Spinal cord (tissue), 10 donors: ENCODE results near the gene PHB1. TPM values are rescaled to one million over a fixed set of nuclear protein-coding genes. Genes with fewer than 3 reads are reported as not detected.

Experiments
- DNase-seq, 6 donors: peaks; one replicate each; pipeline versions ENCODE4 v3.0.0 to v3.0.0-alpha.2; 2013 to 2015; ENCODE audit warnings: low spot score in 6 of 6, low read depth in 4 of 6
- H3K27ac ChIP-seq: one replicate; pipeline ENCODE4 v1.5.1; 2013; ENCODE audit warnings: low read depth, low read length, control low read depth
- H3K27me3 ChIP-seq: one replicate; pipeline ENCODE4 v1.6.1; 2013; ENCODE audit warnings: low read length; ENCODE audit not compliant: control insufficient read depth, insufficient read depth
- H3K36me3 ChIP-seq: one replicate; pipeline ENCODE4 v1.6.1; 2013; ENCODE audit warnings: low read length; ENCODE audit not compliant: control insufficient read depth, insufficient read depth
- H3K4me1 ChIP-seq: one replicate; pipeline ENCODE4 v1.6.1; 2013; ENCODE audit warnings: low read length; ENCODE audit not compliant: control insufficient read depth, insufficient read depth
- H3K4me3 ChIP-seq: one replicate; pipeline ENCODE4 v1.5.1; 2013; ENCODE audit warnings: low read depth, low read length, control low read depth
- H3K9me3 ChIP-seq: one replicate; pipeline ENCODE4 v1.6.1; 2013; ENCODE audit warnings: low read length; ENCODE audit not compliant: control insufficient read depth, insufficient read depth
- whole genome bisulfite sequencing: methylation state at CpG from one replicate; pipeline ENCODE4 v1.1.5; 2013; ENCODE audit warnings: missing lambda C conversion rate; ENCODE audit not compliant: insufficient coverage; 5-methylcytosine and 5-hydroxymethylcytosine counted together
- polyA plus RNA-seq, 2 donors: library from polyadenylated mRNA; unstranded; fragments of 120-200 nt; gene quantifications; one replicate each; pipeline ENCODE4 v1.2.1, GENCODE V29; 2013; ENCODE audit not compliant: insufficient read length in 2 of 2
- small RNA-seq: library from RNA; depleted of rRNA; stranded (forward); fragments of <200 nt; gene quantifications from one replicate; pipeline ENCODE3, GENCODE V24; 2014; ENCODE audit warnings: low replicate concordance
- total RNA-seq, 2 donors: library from RNA; depleted of rRNA in 1 of 2; stranded (reverse); fragments of 120-200 nt in 1 of 2; fragments of >200 nt in 1 of 2; gene quantifications; one replicate each; pipeline versions ENCODE4 v1.2.3 to v1.2.4, GENCODE V29; 2013 to 2014
- donor health status: healthy.

The PHB1 gene
- total and polyA plus RNA-seq, 4 donors: 59.1 to 152 (median 134) TPM

- Histone ChIP-seq H3K4me3 (peak overlapping the region; percentile 85), H3K27me3 (no peaks in the 10 kb centered on the region), H3K27ac (peak overlapping the region; percentile 80), H3K9me3 (no peaks in the 10 kb centered on the region), H3K36me3 (no peaks in the 10 kb centered on the region), H3K4me1 (peaks cover 14% of the 10 kb centered on the region)
- DNase-seq: peak in 5 of 6 donors; percentile 31 to 89 (median 33)
- WGBS: under 1% methylated on average over 52 of the region's 52 CpGs
Observed at GRCh38 chr17:49361129-49361901, 53.4 kb downstream of the PHB1 start.

DNA sequence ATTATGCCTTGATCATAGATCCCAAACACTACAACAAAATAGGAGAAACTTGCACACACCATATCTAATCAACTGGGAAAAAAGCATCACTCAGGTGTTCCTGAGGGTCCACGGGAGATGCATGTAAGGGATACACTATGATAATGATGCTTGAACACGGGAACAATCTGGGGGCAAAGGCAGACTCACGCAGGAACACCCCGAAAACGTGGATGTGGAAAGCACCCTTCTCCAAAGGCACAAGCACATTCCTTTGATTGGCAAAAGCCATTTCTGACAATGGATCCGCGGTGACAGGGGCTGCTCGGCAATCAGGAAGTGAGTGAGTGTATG is 53.9 kb downstream of the PHB1 start:
- peak in 1 of 6 donors; percentile 40 for DNase-seq
- H3K4me1 ChIP-seq: peaks cover 14% of the 10 kb centered on the region
- peak overlapping the region; percentile 85 for H3K4me3 ChIP-seq
- H3K27ac ChIP-seq: no peak overlapping the region
- WGBS: 4% methylated on average over 8 of the region's 8 CpGs
- no peaks in the 10 kb centered on the region for H3K27me3 ChIP-seq
- H3K36me3 ChIP-seq: no peaks in the 10 kb centered on the region
- no peaks in the 10 kb centered on the region for H3K9me3 ChIP-seq

- Histone ChIP-seq H3K4me3 (peak overlapping the region; percentile 85), H3K27me3 (no peaks in the 10 kb centered on the region), H3K36me3 (no peaks in the 10 kb centered on the region), H3K4me1 (peaks cover 14% of the 10 kb centered on the region), H3K27ac (no peak overlapping the region), H3K9me3 (no peaks in the 10 kb centered on the region)
- 13% methylated on average over 4 of the region's 8 CpGs for WGBS
- peak in 2 of 6 donors; percentile 4 to 44 for DNase-seq
Observed at GRCh38 chr17:49359990-49360795, 54.5 kb downstream of the PHB1 start.

GRCh38 chr17:49358641-49359247 is 55.9 kb downstream of the PHB1 start:
- no peak overlapping the region for H3K27ac ChIP-seq
- no CpG with 5 or more reads among the region's 4 CpGs for WGBS
- no peaks in the 10 kb centered on the region for H3K27me3 ChIP-seq
- H3K4me3 ChIP-seq: no peak overlapping the region
- H3K4me1 ChIP-seq: peaks cover 14% of the 10 kb centered on the region
- no peak for DNase-seq
- H3K36me3 ChIP-seq: no peaks in the 10 kb centered on the region
- H3K9me3 ChIP-seq: no peaks in the 10 kb centered on the region

- Histone ChIP-seq H3K36me3 (no peaks in the 10 kb centered on the region), H3K4me3 (no peak overlapping the region), H3K27ac (no peak overlapping the region), H3K4me1 (peaks cover 12% of the 10 kb centered on the region), H3K9me3 (no peaks in the 10 kb centered on the region), H3K27me3 (no peaks in the 10 kb centered on the region)
- DNase-seq: no peak
- 54% methylated on average over 2 of the region's 3 CpGs for WGBS
Observed at GRCh38 chr17:49357516-49357915, 57.2 kb downstream of the PHB1 start.

DNA sequence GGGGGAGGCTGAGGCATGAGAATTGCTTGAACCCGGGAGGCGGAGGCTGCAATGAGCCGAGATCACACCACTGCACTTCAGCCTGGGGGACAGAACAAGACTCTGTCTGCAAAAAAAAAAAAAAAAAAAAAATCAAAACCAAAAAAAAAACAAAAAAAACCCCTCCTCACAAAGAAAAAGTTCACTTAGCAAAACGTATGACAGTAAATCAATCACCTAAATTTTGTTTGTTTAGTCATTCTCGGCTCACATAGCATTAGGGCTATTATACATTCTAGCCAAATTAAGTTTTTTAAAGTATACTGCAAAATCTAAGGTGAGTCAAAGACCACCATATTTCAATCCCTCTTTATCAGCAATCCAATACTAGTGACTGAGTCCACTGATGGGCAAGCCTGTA is 58.4 kb downstream of the PHB1 start:
- WGBS: 100% methylated on average over 3 of the region's 5 CpGs
- no peak overlapping the region for H3K27ac ChIP-seq

More for the DNA sequence above, 58.4 kb downstream of the PHB1 start:
- Histone ChIP-seq H3K27me3 (no peaks in the 10 kb centered on the region), H3K4me1 (peaks cover 10% of the 10 kb centered on the region), H3K9me3 (no peaks in the 10 kb centered on the region), H3K36me3 (no peaks in the 10 kb centered on the region), H3K4me3 (no peak overlapping the region)
- no peak for DNase-seq

Small RNA genes within 50 kb of the gene (small RNA-seq; reads per million reads assigned to genes)
- gene RF00019: not detected

Other genes starting within 250 kb of the PHB1 start
- 1 to 10 TPM in 1 of 2 donors, under 1 TPM in 1; 0.89 to 2.1 TPM for gene GNGT2, start 204.3 kb downstream of the PHB1 start, total RNA-seq
- gene GNGT2, start 204.3 kb downstream of the PHB1 start, polyA plus RNA-seq: 1 to 10 TPM; 1.2 to 2.4 TPM
- 1 to 10 TPM; 1.4 to 4.8 TPM for gene ABI3, start 204.2 kb downstream of the PHB1 start, total RNA-seq
- 1 to 10 TPM; 5.1 to 6.5 TPM for gene ABI3, start 204.2 kb downstream of the PHB1 start, polyA plus RNA-seq
- gene PHOSPHO1, start 184.1 kb downstream of the PHB1 start, total RNA-seq: 10 to 100 TPM in 1 of 2 donors, 1 to 10 TPM in 1; 5.6 to 12.2 TPM
- gene PHOSPHO1, start 184.1 kb downstream of the PHB1 start, polyA plus RNA-seq: 1 to 10 TPM; 2.7 to 3.5 TPM
- gene ZNF652, start 52.6 kb downstream of the PHB1 start, total RNA-seq: 10 to 100 TPM; 42.7 to 56.4 TPM
- 10 to 100 TPM; 32.3 to 35.5 TPM for gene ZNF652, start 52.6 kb downstream of the PHB1 start, polyA plus RNA-seq
- 10 to 100 TPM; 39.2 to 40.7 TPM for gene NGFR, start 80.4 kb upstream of the PHB1 start, total RNA-seq
- 10 to 100 TPM; 43.3 to 54.0 TPM for gene NGFR, start 80.4 kb upstream of the PHB1 start, polyA plus RNA-seq
- 1 to 10 TPM; 2.6 to 2.8 TPM for gene NXPH3, start 161.0 kb upstream of the PHB1 start, total RNA-seq
- gene NXPH3, start 161.0 kb upstream of the PHB1 start, polyA plus RNA-seq: 1 to 10 TPM; 7.0 to 7.5 TPM